ENCODE measurements around the gene ZDHHC22. TPM values are rescaled to one million over a fixed set of nuclear protein-coding genes. Genes with fewer than 3 reads are reported as not detected.

Gene ZDHHC22
- 1 to 10 TPM in 1 of 9 donors, under 1 TPM in 3, not detected in 5; 0.06 to 1.2 (median 0.25) TPM for total RNA-seq
- under 1 TPM in 1 of 3 donors, not detected in 2; 0.24 TPM for polyA plus RNA-seq
- long read RNA-seq, donor 1: 0 reads
- long read RNA-seq, donor 2: 0 reads
- long read RNA-seq, donor 3: 0 reads
- long read RNA-seq, donor 4: 0 reads
- long read RNA-seq, donor 5: 0 reads
- long read RNA-seq, donor 6: 0 reads
- long read RNA-seq, donor 7: 0 reads
- long read RNA-seq, donor 8: 0 reads
- long read RNA-seq, donor 9: 0 reads
- long read RNA-seq, donor 10: 0 reads

- WGBS, 4 donors: 0 to 1% (median 1%) methylated on average over 5 to 77 of the region's 77 CpGs
- H3K9me3 ChIP-seq (replicated peaks in 1 of 3): no peaks in the 10 kb centered on the region
- peaks cover 8 to 16% of the 10 kb centered on the region in 2 donors for H3K4me1 ChIP-seq (replicated peaks in 1 of 2)
- intact Hi-C loops (cut with DNase I): no loop called here
- peak in 1 of 6 experiments; percentile 30 for TF ChIP-seq CTCF (IDR thresholded peaks at IDR 0.05)
- TF ChIP-seq POLR2A (IDR thresholded peaks at IDR 0.05): no peak
- no peak within 1 kb of the TSS for H3K27ac ChIP-seq
- no peaks in the 10 kb centered on the region for H3K36me3 ChIP-seq (replicated peaks in 1 of 2)
- no peak for DNase-seq
- H3K4me3 ChIP-seq: peak within 1 kb of the TSS in 1 of 4 donors; percentile 23
- H3K27me3 ChIP-seq: peaks cover 63% of the 10 kb centered on the region
These were observed at the start of gene ZDHHC22 for GRCh38 chr14:77141214-77142004. Gene ZDHHC22 (minus strand): TSS chr14:77141791. CDS start chr14:77139738, 2,053 bp downstream.

- WGBS, 4 donors: 73 to 88% (median 81%) methylated on average over 1 of the region's 1 CpG
- H3K4me1 ChIP-seq (replicated peaks in 1 of 2): peaks cover 8 to 10% of the 10 kb centered on the region in 2 donors
- no peak for DNase-seq
- no peaks in the 10 kb centered on the region for H3K27me3 ChIP-seq
- TF ChIP-seq CTCF (IDR thresholded peaks at IDR 0.05) (no peak), POLR2A (IDR thresholded peaks at IDR 0.05) (no peak)
- no peak overlapping the region for H3K27ac ChIP-seq
- no peaks in the 10 kb centered on the region for H3K9me3 ChIP-seq (replicated peaks in 1 of 3)
- H3K4me3 ChIP-seq: no peak overlapping the region
- no peaks in the 10 kb centered on the region for H3K36me3 ChIP-seq (replicated peaks in 1 of 2)
- intact Hi-C loops (cut with DNase I): no loop called here
These were observed 49.4 kb upstream of the ZDHHC22 start for GRCh38 chr14:77190977-77191376.

- no peaks in the 10 kb centered on the region for H3K9me3 ChIP-seq (replicated peaks in 1 of 3)
- 75 to 82% (median 77%) methylated on average over 4 of the region's 4 CpGs for WGBS, 4 donors
- H3K27me3 ChIP-seq: no peaks in the 10 kb centered on the region
These were observed 47.9 kb upstream of the ZDHHC22 start for GRCh38 chr14:77189479-77189878.

More at GRCh38 chr14:77189479-77189878, 47.9 kb upstream of the ZDHHC22 start:
- no peak for DNase-seq
- peaks cover 8 to 16% of the 10 kb centered on the region in 2 donors for H3K4me1 ChIP-seq (replicated peaks in 1 of 2)
- no peak overlapping the region for H3K27ac ChIP-seq
- intact Hi-C loops (cut with DNase I): no loop called here
- H3K4me3 ChIP-seq: no peak overlapping the region
- H3K36me3 ChIP-seq (replicated peaks in 1 of 2): no peaks in the 10 kb centered on the region
- TF ChIP-seq CTCF (IDR thresholded peaks at IDR 0.05): no peak
- no peak for TF ChIP-seq POLR2A (IDR thresholded peaks at IDR 0.05)

All from adrenal gland (tissue), 19 donors.